Thyroid gland (tissue), 4 donors: ENCODE results near the gene SREBF2.

Experiments
- POLR2A ChIP-seq, 2 donors: fragments of 450-650 bp; IDR thresholded peaks; one replicate each; pipeline ENCODE4 v1.6.1; 2017; ENCODE audit warnings: antibody characterized with exemption in 2 of 2, mild to moderate bottlenecking in 2 of 2, moderate library complexity in 1 of 2
- TF ChIP-seq, protein P1 (sequence below), 6 experiments: fragments of 200-600 bp in 3 of 6; fragments of 450-650 bp in 3 of 6; sonication (generic) in 3 of 6; IDR thresholded peaks; one replicate each; pipeline ENCODE4 v1.5.1; 2016 to 2019; ENCODE audit warnings: antibody characterized with exemption in 6 of 6, mild to moderate bottlenecking in 2 of 6, inconsistent platforms in 1 of 6, moderate library complexity in 1 of 6

DNA sequence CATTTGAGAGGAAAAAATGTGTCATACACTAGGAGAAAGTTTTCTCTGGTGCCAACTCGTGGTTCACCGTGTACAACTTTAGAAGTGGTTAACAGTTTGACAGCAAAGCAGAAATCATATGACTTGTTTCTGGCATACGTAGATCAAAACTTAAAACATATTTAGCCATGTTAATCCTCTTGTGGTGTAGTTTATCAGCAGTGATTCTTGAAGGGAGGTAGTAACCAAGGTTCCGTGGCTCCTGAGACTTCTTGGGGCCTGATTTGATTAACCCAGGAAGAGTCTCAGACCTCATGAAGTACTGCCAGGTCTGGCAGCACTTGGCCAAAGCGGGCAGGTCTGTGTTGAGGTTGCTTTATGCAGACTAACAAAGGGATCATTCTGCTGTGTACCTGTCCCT is 40.5 kb downstream of the SREBF2 start:
- TF ChIP-seq, protein P1, sequence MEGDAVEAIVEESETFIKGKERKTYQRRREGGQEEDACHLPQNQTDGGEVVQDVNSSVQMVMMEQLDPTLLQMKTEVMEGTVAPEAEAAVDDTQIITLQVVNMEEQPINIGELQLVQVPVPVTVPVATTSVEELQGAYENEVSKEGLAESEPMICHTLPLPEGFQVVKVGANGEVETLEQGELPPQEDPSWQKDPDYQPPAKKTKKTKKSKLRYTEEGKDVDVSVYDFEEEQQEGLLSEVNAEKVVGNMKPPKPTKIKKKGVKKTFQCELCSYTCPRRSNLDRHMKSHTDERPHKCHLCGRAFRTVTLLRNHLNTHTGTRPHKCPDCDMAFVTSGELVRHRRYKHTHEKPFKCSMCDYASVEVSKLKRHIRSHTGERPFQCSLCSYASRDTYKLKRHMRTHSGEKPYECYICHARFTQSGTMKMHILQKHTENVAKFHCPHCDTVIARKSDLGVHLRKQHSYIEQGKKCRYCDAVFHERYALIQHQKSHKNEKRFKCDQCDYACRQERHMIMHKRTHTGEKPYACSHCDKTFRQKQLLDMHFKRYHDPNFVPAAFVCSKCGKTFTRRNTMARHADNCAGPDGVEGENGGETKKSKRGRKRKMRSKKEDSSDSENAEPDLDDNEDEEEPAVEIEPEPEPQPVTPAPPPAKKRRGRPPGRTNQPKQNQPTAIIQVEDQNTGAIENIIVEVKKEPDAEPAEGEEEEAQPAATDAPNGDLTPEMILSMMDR (IDR thresholded peaks at IDR 0.05) = no peak
- TF ChIP-seq POLR2A (IDR thresholded peaks at IDR 0.05) = no peak
